Upper lobe of left lung (tissue), 4 donors: ENCODE measurements around the gene CELSR2.

Experiments
- CTCF ChIP-seq, 6 experiments: fragments of 450-650 bp in 4 of 6; fragments of 200-600 bp in 2 of 6; sonication (generic) in 2 of 6; IDR thresholded peaks; one replicate each; pipeline ENCODE4 v1.5.1; 2016 to 2019; ENCODE audit warnings: antibody characterized with exemption in 6 of 6
- POLR2A ChIP-seq, 4 donors: fragments of 450-650 bp; IDR thresholded peaks; one replicate each; pipeline ENCODE4 v1.5.1; 2016 to 2017; ENCODE audit warnings: antibody characterized with exemption in 4 of 4, mild to moderate bottlenecking in 2 of 4

GRCh38 chr1:109256085-109256484 lies 6.7 kb downstream of the CELSR2 start:
- TF ChIP-seq CTCF (IDR thresholded peaks at IDR 0.05) = no peak
- TF ChIP-seq POLR2A (IDR thresholded peaks at IDR 0.05) = no peak
